Kidney (tissue), 14 donors: ENCODE measurements around the gene CAND2. TPM values are rescaled to one million over a fixed set of nuclear protein-coding genes. Genes with fewer than 3 reads are reported as not detected.
A peak's percentile ranks its signal among the peaks of the same experiment; 100 is the strongest.

Experiments
- DNase-seq, 5 donors: peaks; one replicate each; pipeline ENCODE4 v3.0.0-alpha.2; 2013 to 2020
- FAIRE-seq: peaks from 2 replicates; lab custom pipeline; 2012; peaks lifted over from hg19 to GRCh38; lab: Jason Lieb, UNC
- H3K27ac ChIP-seq, 2 donors: one replicate each; pipeline ENCODE4 v1.7.0; 2013; ENCODE audit warnings: low read depth in 2 of 2, low read length in 2 of 2, inconsistent platforms in 1 of 2
- H3K27me3 ChIP-seq: one replicate; pipeline ENCODE4 v1.7.1; 2013; ENCODE audit warnings: low read length, inconsistent platforms; ENCODE audit not compliant: control insufficient read depth, insufficient read depth
- H3K36me3 ChIP-seq, 3 donors: one replicate each; pipeline versions ENCODE4 v1.7.0 to v1.7.1; 2013; ENCODE audit warnings: low read length in 3 of 3, control low read depth in 1 of 3, inconsistent platforms in 1 of 3; ENCODE audit not compliant: insufficient read depth in 3 of 3, control insufficient read depth in 2 of 3
- H3K4me1 ChIP-seq, 3 donors: one replicate each; pipeline versions ENCODE4 v1.7.0 to v1.7.1; 2013; ENCODE audit warnings: low read length in 3 of 3, inconsistent platforms in 1 of 3, low read depth in 1 of 3; ENCODE audit not compliant: control insufficient read depth in 2 of 3, insufficient read depth in 2 of 3
- H3K4me3 ChIP-seq, 3 donors: one replicate each; pipeline versions ENCODE4 v1.7.0 to v1.8.1; 2013; ENCODE audit warnings: low read length in 3 of 3, control low read depth in 1 of 3, inconsistent platforms in 1 of 3
- H3K9ac ChIP-seq, 3 donors: one replicate each; pipeline versions ENCODE4 v1.7.0 to v1.7.1; 2013; ENCODE audit warnings: low read length in 3 of 3, control low read depth in 1 of 3, inconsistent platforms in 1 of 3
- H3K9me3 ChIP-seq, 3 donors: one replicate each; pipeline versions ENCODE4 v1.7.0 to v1.7.1; 2013; ENCODE audit warnings: low read length in 3 of 3, control low read depth in 1 of 3, inconsistent platforms in 1 of 3; ENCODE audit not compliant: control insufficient read depth in 2 of 3, insufficient read depth in 1 of 3
- intact Hi-C: fragments of 100-400 bp; cut with DNase I; formaldehyde crosslinking; loops from one replicate; pipeline ENCODE4 v1.11.1; 2022
- polyA plus RNA-seq: library from polyadenylated mRNA; stranded (reverse); fragments of 350-450 nt; fragmentation: Illumina TruSeq; extraction: RNeasy Lipid Tissue Mini Kit (QIAGEN cat#74804); gene quantifications from one replicate; pipeline ENCODE4 v1.2.3, GENCODE V29; 2014; ENCODE audit warnings: low read depth, low replicate concordance; ENCODE audit not compliant: insufficient read depth
- total RNA-seq: library from RNA; stranded (reverse); fragmentation: NEBNext Ultra II Directional; extraction: Animal tissue kit (Norgen Biotek cat#: 25700); gene quantifications from one replicate; pipeline ENCODE4 v1.2.1, GENCODE V29; 2021
- TF ChIP-seq, protein P1 (sequence below): IDR thresholded peaks from 3 replicates; pipeline ENCODE4 v1.5.1; 2012; ENCODE audit warnings: mild to moderate bottlenecking, moderate library complexity, borderline replicate concordance; ENCODE audit not compliant: insufficient read depth; ENCODE audit errors: extremely low read depth
- donor health status: control.
- donor health status: control.
- donor health status: control.
- donor health status: control.
- donor health status: control.
- donor health status: DM: yes; HTN: yes; CAD: no.
- donor health status: Normal renal cell carcinoma (clear cell type).

Gene CAND2
- total and polyA plus RNA-seq, 2 donors from 2014 or later = 3.9 to 7.1 TPM

DNA sequence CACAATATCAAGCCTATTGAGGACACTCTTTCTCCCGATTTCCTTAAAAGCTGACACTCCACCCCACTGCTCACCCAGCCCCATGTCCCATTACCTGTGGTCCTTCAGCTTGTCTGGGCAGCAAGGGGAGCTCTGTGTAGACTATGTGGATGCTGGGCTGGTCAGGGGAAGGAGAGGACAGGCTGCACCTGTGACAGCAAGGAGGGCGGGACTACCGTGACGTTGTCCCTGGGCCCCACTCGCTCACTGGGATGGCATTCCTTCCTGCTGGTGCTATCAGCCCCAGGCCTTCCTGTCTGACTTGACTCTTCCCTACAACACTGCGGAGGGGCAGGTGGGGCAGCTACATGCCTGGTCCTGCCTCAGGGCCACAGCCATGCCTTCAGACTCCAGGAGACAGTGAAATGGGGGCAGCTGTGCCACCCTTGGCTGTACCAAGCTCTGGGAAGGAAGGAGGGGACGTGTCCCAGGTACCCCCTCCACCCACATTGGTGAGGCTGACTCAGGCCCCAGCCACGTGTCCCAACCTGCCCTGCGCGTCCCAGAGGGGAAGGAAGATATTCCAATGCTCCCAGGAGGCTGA lies 37.3 kb upstream of the CAND2 start, which contains the start of gene TMEM40:
TSS of gene TMEM40 (minus strand) at position 163 of the 583 bp plus-strand sequence. CDS start 9,427 bp downstream, outside the sequence.
- Histone ChIP-seq H3K4me3 (no peak within 1 kb of the TSS), H3K4me1 (peaks cover 0 to 5% (median 2%) of the 10 kb centered on the region in 3 donors), H3K36me3 (no peaks in the 10 kb centered on the region), H3K27me3 (no peaks in the 10 kb centered on the region), H3K27ac (peak within 1 kb of the TSS; percentile 18 to 76), H3K9ac (no peak within 1 kb of the TSS), H3K9me3 (no peaks in the 10 kb centered on the region)
- DNase-seq (no peak), FAIRE-seq (no peak)
- TF ChIP-seq, protein P1, sequence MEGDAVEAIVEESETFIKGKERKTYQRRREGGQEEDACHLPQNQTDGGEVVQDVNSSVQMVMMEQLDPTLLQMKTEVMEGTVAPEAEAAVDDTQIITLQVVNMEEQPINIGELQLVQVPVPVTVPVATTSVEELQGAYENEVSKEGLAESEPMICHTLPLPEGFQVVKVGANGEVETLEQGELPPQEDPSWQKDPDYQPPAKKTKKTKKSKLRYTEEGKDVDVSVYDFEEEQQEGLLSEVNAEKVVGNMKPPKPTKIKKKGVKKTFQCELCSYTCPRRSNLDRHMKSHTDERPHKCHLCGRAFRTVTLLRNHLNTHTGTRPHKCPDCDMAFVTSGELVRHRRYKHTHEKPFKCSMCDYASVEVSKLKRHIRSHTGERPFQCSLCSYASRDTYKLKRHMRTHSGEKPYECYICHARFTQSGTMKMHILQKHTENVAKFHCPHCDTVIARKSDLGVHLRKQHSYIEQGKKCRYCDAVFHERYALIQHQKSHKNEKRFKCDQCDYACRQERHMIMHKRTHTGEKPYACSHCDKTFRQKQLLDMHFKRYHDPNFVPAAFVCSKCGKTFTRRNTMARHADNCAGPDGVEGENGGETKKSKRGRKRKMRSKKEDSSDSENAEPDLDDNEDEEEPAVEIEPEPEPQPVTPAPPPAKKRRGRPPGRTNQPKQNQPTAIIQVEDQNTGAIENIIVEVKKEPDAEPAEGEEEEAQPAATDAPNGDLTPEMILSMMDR = no peak
- intact Hi-C loops = no loop called here

DNA sequence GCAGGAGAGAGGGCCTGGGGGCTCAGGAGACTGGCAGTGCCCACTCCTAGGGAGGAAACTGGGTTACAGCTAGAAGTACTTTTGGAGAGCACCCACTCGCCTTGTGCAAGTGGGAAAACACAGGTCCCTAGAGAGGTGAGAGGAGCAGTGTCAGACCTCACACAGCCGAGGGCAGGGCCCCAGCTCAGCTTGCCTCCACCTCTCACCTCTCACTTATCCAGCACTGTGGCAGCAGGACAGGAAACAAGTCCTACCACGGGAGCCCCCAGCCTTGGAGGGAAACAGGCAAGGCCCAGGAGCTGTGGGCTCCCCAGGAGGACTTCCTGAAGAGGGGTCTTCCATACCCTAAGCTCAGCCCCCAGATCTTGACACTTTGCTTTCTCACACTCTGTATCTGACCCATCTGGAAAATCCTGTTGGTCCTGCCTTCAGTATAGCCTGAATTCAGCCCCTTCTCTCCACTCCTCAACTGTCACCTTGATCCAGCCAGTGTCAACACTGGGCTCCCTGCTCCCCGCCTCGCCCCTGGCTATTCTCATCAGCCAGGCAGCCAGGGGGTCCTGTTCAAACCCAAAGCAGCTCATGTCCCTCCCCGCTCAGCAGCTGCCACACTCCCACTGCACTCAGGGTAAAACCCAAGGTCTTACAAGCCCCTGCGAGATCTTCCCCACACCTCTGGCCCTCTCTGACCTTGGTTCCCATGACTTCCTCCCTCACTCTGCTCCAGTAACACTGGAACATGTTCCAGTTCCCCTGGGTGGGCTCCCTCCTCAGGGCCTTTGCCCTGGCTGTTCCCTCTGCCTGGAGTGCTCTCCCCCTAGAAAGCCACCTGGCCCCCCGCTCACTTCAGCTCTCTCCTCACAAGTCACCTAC lies 36.6 kb upstream of the CAND2 start:
- FAIRE-seq (no peak), DNase-seq (no peak)
- no peak overlapping the region for H3K27ac ChIP-seq
- no peak overlapping the region for H3K9ac ChIP-seq
- H3K4me1 ChIP-seq = peaks cover 0 to 5% (median 2%) of the 10 kb centered on the region in 3 donors
- no peak overlapping the region for H3K4me3 ChIP-seq
- no peaks in the 10 kb centered on the region for H3K36me3 ChIP-seq
- intact Hi-C loops = no loop called here
- H3K27me3 ChIP-seq = no peaks in the 10 kb centered on the region
- TF ChIP-seq, protein P1 = no peak
- H3K9me3 ChIP-seq = no peaks in the 10 kb centered on the region

DNA sequence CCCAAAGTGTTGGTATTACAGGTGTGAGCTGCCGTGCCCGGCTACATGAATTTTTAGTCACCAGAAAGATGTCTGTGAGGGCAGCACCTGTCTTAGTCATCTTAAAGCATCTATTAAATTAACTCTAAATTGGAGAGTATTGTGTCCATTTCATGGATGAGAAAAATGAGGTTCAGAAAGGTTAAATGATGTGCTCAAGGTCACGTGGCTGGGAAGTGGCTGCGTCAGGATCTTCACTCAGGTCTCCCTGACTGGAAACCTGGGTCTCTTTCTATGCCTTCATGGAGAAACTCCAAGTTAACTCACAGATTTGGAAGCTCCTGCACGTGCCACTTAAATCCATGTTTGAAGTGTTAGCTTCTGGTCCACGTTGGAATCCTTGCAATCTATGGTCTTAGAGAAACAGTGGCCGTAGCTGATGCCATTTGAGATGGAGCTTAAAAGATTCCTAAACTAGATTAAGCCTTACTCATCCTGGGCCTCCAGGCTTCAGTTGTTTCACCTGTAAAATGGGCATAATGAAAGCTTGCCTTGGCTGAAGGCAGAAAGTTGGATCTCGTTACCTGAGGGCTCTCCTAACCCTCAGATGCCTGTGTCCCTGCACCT lies 32.2 kb upstream of the CAND2 start:
- Histone ChIP-seq H3K27ac (no peak overlapping the region), H3K36me3 (no peaks in the 10 kb centered on the region), H3K9me3 (no peaks in the 10 kb centered on the region), H3K9ac (no peak overlapping the region), H3K27me3 (no peaks in the 10 kb centered on the region), H3K4me1 (no peaks in the 10 kb centered on the region), H3K4me3 (no peak overlapping the region)
- FAIRE-seq (no peak), DNase-seq (no peak)
- TF ChIP-seq, protein P1 = no peak
- intact Hi-C loops = no loop called here
